PC-9 (cell line): ENCODE results near the gene PPP4R1.
"Not testable (repeated sequence)": the region's sequence is repeated elsewhere in the genome, so short reads cannot be mapped to it uniquely, and the experiment has no call there.

ENCODE experiments used
- EZH2 ChIP-seq: fragments of 200-600 bp; sonication (generic); IDR thresholded peaks from 2 replicates; pipeline ENCODE4 v1.8.0; 2017; ENCODE audit warnings: antibody characterized with exemption, low read depth
- TF ChIP-seq, protein P1 (sequence below): fragments of 200-600 bp; sonication (generic); conservative IDR thresholded peaks from 2 replicates; pipeline ENCODE4 v1.6.1; 2017; ENCODE audit warnings: mixed run types, antibody characterized with exemption, mild to moderate bottlenecking, moderate library complexity

DNA sequence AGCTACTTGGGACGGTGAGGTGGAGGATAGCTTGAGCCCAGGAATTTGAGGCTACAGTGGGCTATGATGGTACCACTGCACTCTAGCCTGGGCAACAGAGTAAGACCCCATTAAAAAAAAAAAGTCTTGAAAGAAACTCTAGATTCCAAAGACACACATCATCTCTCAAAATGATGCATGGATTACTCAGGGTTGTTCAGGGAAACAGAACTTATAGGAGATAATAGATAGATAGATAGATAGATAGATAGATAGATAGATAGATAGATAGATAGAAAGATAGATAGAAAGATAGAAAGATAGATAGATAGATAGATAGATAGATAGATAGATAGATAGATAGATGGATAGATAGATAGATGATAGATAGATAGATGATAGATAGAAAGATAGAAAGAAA lies 26.7 kb upstream of the PPP4R1 start:
- TF ChIP-seq, protein P1, sequence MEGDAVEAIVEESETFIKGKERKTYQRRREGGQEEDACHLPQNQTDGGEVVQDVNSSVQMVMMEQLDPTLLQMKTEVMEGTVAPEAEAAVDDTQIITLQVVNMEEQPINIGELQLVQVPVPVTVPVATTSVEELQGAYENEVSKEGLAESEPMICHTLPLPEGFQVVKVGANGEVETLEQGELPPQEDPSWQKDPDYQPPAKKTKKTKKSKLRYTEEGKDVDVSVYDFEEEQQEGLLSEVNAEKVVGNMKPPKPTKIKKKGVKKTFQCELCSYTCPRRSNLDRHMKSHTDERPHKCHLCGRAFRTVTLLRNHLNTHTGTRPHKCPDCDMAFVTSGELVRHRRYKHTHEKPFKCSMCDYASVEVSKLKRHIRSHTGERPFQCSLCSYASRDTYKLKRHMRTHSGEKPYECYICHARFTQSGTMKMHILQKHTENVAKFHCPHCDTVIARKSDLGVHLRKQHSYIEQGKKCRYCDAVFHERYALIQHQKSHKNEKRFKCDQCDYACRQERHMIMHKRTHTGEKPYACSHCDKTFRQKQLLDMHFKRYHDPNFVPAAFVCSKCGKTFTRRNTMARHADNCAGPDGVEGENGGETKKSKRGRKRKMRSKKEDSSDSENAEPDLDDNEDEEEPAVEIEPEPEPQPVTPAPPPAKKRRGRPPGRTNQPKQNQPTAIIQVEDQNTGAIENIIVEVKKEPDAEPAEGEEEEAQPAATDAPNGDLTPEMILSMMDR, result not testable (repeated sequence)
- TF ChIP-seq EZH2, result not testable (repeated sequence)
